Measurements from ENCODE around the gene MYBPC3.

GRCh38 chr11:47354913-47355282, 2.4 kb upstream of the MYBPC3 start:
- TF ChIP-seq CTCF (conservative IDR thresholded peaks at IDR 0.05; ENCODE audit: low read depth in 2 of 2) = no peak
- no peak for TF ChIP-seq EZH2 (IDR thresholded peaks at IDR 0.05; ENCODE audit: low read depth, unreplicated experiment)
- no peak for TF ChIP-seq EZH2phosphoT487 (IDR thresholded peaks at IDR 0.05; ENCODE audit: unreplicated experiment)
- TF ChIP-seq ETS1 (IDR thresholded peaks at IDR 0.05) = no peak
- no peak for TF ChIP-seq REST (IDR thresholded peaks at IDR 0.05; ENCODE audit: unreplicated experiment)
- no peak for TF ChIP-seq JUNB (IDR thresholded peaks at IDR 0.05; ENCODE audit: unreplicated experiment)
- no peak for TF ChIP-seq CREB1 (CRISPR knock-in tag; IDR thresholded peaks at IDR 0.05; ENCODE audit: low read depth)
- no peak for TF ChIP-seq NANOG (IDR thresholded peaks at IDR 0.05; ENCODE audit: borderline replicate concordance)

Data from GM23338 (cell line).